H1 (cell line): ENCODE data around the gene KLHDC8B. TPM values are rescaled to one million over a fixed set of nuclear protein-coding genes. Genes with fewer than 3 reads are reported as not detected.
A peak's percentile ranks its signal among the peaks of the same experiment; 100 is the strongest.

ENCODE experiments used
- EP300 ChIP-seq, 2 experiments: IDR thresholded peaks; 1 replicate in 1 of 2; 2 replicates in 1 of 2; pipeline ENCODE4 v1.6.1; 2011 to 2012; ENCODE audit warnings: low read depth in 2 of 2, low read length in 2 of 2, mild to moderate bottlenecking in 2 of 2, borderline replicate concordance in 1 of 2, inconsistent platforms in 1 of 2, moderate library complexity in 1 of 2
- polyA plus RNA-seq, 7 experiments: library from polyadenylated mRNA; depleted of rRNA in 3 of 7; stranded (reverse) in 5 of 7; unstranded in 2 of 7; fragments of >200 nt in 5 of 7; fragments of 200-250 nt in 2 of 7; gene quantifications; 1 replicate in 5 of 7; 2 replicates in 1 of 7; 4 replicates in 1 of 7; pipeline versions ENCODE4 v1.2.1 to v1.2.3, GENCODE V29; 2011 to 2013; ENCODE audit warnings: missing spikeins in 2 of 7, mixed read lengths in 2 of 7
- total RNA-seq: library from RNA; stranded (reverse); fragmentation: NEBNext Ultra II Directional; extraction: Animal tissue kit (Norgen Biotek cat#: 25700); gene quantifications from 2 replicates; pipeline ENCODE4 v1.2.1, GENCODE V29; 2021

KLHDC8B gene
- total and polyA plus RNA-seq, 2 of the 8 experiments (the other 6 are each of a cell fraction or from before 2014, with no cell fraction given), result 15.8 to 21.3 TPM

DNA sequence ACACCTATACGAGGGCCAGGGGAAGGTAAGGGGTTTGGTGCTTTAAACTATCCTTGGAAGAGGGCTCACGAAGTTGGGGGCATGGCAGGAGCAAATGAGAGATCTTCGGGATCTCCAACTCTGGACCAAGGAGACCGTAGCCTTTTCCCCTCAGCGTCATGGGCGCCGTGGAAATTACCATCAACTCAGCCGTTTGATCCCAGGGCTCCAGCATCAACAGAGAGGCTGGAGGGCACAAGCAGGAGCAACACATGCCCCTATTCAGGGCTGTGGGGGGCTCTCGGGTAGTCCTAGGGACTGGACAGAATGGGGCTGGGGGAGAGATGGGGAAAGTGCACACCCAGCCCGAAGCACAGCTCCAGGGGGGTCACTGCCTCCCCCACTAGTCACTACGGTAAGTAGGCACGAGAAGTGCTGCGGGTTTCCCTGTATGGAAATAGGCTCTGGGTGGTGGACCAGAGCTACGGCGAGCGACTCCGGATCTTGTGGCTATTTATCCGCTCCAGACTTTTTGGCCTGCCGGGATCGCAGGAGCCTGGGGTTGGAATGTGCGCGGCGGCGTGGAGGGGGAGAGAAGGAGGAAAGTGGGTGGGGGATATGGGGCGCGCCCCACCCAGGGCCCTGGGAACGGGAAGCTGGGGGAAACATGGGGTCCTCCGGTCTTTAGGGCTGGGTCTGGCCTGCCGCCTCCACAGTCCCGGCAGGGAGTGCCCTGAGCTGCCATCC lies 38.0 kb upstream of the KLHDC8B start (continued):
- TF ChIP-seq EP300 (IDR thresholded peaks at IDR 0.05; ENCODE audit: borderline replicate concordance in 1 of 2, low read depth in 2 of 2, low read length in 2 of 2), result peak in 1 of 2 experiments; percentile 8; a peak in 1 of 3 replicates
